Large intestine (tissue), 3 donors: Measurements from ENCODE around the gene MEMO1. TPM values are rescaled to one million over a fixed set of nuclear protein-coding genes. Genes with fewer than 3 reads are reported as not detected.
"Not testable (repeated sequence)": the region's sequence is repeated elsewhere in the genome, so short reads cannot be mapped to it uniquely, and the experiment has no call there.

Experiments
- DNase-seq, 2 donors: peaks; one replicate each; pipeline versions ENCODE4 v3.0.0 to v3.0.0-alpha.2; 2013
- H3K27ac ChIP-seq: one replicate; pipeline ENCODE4 v1.5.1; 2013; ENCODE audit warnings: low read length
- H3K27me3 ChIP-seq: 2 replicates; pipeline ENCODE4 v1.6.1; 2013; ENCODE audit warnings: low read length; ENCODE audit not compliant: control insufficient read depth, insufficient read depth
- H3K36me3 ChIP-seq: 2 replicates; pipeline ENCODE4 v1.6.1; 2013; ENCODE audit warnings: low read length; ENCODE audit not compliant: control insufficient read depth, insufficient read depth
- H3K4me1 ChIP-seq: one replicate; pipeline ENCODE4 v1.6.1; 2013; ENCODE audit warnings: low read length; ENCODE audit not compliant: control insufficient read depth, insufficient read depth
- H3K4me3 ChIP-seq: one replicate; pipeline ENCODE4 v1.5.1; 2013; ENCODE audit warnings: low read length
- H3K9me3 ChIP-seq: one replicate; pipeline ENCODE4 v1.6.1; 2013; ENCODE audit warnings: mild to moderate bottlenecking, low read depth, low read length, moderate library complexity; ENCODE audit not compliant: control insufficient read depth
- WGBS: methylation state at CpG from one replicate; pipeline ENCODE4 v1.1.5; 2013; ENCODE audit warnings: low lambda C conversion rate; ENCODE audit not compliant: insufficient coverage; 5-methylcytosine and 5-hydroxymethylcytosine counted together
- polyA plus RNA-seq: library from polyadenylated mRNA; unstranded; fragments of 120-200 nt; gene quantifications from one replicate; pipeline ENCODE4 v1.2.1, GENCODE V29; 2013

The MEMO1 gene
- polyA plus RNA-seq, 1 donor = 38.3 TPM

DNA sequence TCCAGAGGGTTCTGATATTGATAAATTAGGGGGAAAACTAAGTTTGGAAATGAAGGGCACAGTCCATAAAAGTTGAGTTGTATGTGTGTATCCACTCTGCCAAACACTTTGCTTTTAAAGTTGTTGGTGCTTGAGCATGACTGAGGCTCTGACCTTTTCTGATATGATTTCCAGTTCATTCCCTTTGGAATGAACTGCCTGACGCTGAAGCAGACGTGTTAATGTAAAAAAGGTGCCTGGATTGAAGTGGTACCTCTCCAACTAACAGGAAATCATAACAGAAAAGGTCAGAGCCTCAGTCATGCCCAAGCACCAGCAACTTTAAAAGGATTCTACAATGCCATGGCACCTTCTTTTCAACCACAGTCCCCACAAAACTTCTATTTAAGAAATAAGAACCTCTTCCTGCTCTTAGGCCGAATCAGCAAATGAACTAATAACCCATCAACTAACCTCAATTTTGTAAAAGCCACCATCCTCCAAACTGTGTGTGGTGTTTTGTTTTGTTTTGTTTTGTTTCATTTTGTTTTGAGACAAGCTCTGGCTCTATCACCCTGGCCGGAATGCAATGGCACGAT, 52.6 kb downstream of the MEMO1 start:
- DNase-seq = no peak
- H3K9me3 ChIP-seq = no peaks in the 10 kb centered on the region
- peaks cover 4% of the 10 kb centered on the region for H3K36me3 ChIP-seq
- no peaks in the 10 kb centered on the region for H3K27me3 ChIP-seq
- no peaks in the 10 kb centered on the region for H3K4me1 ChIP-seq
- WGBS = 100% methylated on average over 1 of the region's 5 CpGs
- no peak overlapping the region for H3K27ac ChIP-seq
- no peak overlapping the region for H3K4me3 ChIP-seq

DNA sequence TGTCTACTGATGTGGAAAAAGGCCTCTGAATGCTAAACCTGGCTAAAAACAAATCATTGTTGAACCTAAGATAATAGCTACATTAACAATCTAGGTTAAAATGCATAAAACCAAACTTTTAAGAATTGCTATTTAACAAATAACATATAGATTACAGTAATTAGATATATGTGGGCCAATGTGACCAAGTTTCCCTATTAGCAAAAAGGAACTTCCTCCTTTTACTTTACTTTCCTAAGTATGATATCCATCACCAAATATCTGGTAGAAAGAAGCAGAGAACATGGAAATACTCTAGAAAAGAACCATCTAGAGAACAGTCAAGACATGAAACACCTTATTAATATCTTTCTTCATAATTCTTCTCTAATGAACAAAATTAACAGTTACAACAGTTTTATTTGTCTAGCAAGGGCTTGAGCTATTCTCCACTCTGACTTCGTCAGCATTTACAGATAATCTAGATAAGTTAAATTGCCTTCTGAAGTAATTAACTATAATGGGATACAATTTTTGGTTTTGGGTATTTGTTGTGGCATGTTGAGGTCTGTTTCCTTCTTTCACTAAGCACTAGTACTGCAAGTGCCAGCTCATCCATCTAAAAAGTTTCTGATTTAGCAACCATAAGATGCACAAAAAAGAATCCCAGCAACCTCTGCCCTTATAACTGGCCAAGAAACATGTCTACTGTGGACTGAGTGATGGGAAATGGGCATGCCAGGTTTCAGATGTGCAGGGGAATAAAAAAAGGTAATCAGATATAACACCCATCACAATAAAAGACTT, 53.3 kb downstream of the MEMO1 start:
- Histone ChIP-seq H3K9me3 (no peaks in the 10 kb centered on the region), H3K4me1 (no peaks in the 10 kb centered on the region), H3K27me3 (no peaks in the 10 kb centered on the region), H3K36me3 (peaks cover 4% of the 10 kb centered on the region), H3K27ac (no peak overlapping the region), H3K4me3 (no peak overlapping the region)
- DNase-seq = no peak
- WGBS = no CpG with 5 or more reads among the region's 1 CpG

DNA sequence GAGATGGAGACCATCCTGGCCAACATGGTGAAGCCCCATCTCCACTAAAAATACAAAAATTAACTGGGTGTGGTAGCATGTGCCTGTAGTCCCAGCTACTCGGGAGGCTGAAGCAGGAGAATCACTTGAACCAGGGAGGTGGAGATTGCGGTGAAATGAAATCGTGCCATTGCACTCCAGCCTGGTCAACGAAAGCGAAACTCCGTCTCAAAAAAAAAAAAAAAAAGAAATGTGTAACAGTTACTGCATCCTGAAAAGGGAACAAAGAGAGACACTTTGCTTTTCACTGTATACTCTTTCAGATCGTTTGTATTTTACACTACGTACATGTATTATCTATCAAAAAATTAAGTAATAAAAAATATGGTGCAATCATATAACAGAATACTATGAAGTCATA, 53.9 kb downstream of the MEMO1 start:
- not testable (repeated sequence) for H3K27me3 ChIP-seq, H3K36me3 ChIP-seq, H3K9me3 ChIP-seq, H3K4me1 ChIP-seq, H3K4me3 ChIP-seq, DNase-seq, H3K27ac ChIP-seq
- WGBS = 95% methylated on average over 2 of the region's 8 CpGs

DNA sequence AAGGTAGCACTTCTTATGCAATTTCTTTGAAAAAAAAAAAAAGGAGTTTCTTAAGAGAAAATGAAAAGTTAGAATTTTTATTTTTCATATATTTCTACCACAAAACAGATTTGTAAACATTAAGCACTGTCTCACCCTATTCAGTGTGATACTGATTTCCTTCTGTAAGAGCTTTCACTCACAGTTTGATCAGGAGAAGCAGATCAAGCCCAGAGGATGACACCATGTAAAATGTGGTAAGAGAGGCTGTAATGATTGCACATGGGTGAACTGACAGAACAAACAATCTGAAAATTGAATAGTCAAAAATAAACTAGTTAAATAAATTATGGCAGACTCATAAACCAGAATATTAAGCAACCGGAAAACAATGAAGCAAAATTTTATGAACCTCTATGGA, 54.5 kb downstream of the MEMO1 start:
- no peak for DNase-seq
- Histone ChIP-seq H3K4me3 (no peak overlapping the region), H3K27ac (no peak overlapping the region), H3K4me1 (no peaks in the 10 kb centered on the region), H3K36me3 (peaks cover 4% of the 10 kb centered on the region), H3K9me3 (no peaks in the 10 kb centered on the region), H3K27me3 (no peaks in the 10 kb centered on the region)
- whole genome bisulfite sequencing = no CpG with 5 or more reads among the region's 1 CpG

DNA sequence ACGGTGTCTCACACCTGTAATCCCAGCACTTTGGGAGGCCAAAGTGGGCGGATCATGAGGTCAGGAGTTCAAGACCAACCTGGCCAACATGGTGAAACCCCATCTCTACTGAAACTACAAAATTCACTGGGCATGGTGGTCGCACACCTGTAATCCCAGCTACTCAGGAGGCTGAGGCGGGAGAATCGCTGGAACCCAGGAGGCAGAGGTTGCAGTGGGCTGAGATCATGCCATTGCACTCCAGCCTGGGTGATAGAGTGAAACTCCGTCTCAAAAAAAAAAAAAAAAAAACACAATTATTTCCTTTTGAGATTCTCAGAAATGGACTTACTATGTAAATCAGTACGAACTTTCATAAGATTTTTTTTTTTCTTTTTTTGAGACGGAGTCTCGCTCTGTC, 57.7 kb downstream of the MEMO1 start:
- 83% methylated on average over 1 of the region's 9 CpGs for WGBS
- DNase-seq, H3K27ac ChIP-seq, H3K4me1 ChIP-seq, H3K9me3 ChIP-seq, H3K4me3 ChIP-seq, H3K36me3 ChIP-seq, H3K27me3 ChIP-seq: not testable (repeated sequence)

DNA sequence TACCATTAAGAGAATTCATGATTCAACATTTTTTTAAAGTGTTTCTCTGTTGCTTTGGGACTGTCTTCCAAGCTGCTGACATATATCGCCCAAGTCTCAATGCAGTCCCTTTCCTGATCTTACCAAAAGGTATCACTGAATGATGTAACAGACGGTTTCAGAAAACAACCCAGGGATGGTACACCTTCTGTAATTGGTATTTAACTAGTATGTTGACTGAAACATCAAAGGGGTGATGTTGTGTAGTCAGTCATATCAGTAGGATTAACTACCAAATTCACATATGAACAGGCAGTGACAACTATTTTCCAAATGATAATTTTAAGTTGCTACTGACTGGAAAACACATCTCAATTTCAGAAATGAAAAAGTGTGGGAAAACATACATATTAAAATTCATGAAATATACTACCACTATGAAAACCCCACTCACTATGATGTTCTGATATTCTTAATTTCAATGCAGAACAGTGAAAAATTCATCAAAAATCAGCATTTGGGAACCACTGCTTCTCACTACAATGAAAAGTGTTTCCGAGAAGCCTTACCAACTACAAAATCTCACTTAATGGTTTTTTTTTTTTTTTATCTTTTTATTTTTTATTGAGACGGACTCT, 59.8 kb downstream of the MEMO1 start:
- H3K27ac ChIP-seq = no peak overlapping the region
- H3K36me3 ChIP-seq = no peaks in the 10 kb centered on the region
- DNase-seq = no peak
- no peak overlapping the region for H3K4me3 ChIP-seq
- no peaks in the 10 kb centered on the region for H3K4me1 ChIP-seq
- 100% methylated on average over 1 of the region's 4 CpGs for WGBS
- H3K9me3 ChIP-seq = no peaks in the 10 kb centered on the region
- no peaks in the 10 kb centered on the region for H3K27me3 ChIP-seq

DNA sequence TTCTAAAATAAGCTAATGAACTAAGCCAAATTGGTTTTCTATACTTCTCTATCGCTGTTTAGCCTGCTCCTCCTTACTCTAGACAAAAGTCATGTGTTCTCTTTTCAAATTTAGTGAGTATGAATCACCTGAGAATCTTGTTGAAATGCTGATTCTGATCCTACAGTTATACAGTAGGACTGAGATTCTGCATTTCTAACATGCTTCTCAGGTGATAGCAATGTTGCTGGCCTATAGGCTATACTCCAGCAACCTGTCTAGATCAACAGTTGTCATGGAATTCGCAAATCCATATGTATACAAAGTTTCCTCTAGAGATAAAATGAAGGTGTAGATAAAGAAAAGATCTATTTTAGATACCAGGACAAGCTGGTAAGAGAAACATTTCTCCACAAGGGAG, 62.9 kb downstream of the MEMO1 start:
- H3K4me1 ChIP-seq = no peaks in the 10 kb centered on the region
- H3K4me3 ChIP-seq = no peak overlapping the region
- no peaks in the 10 kb centered on the region for H3K27me3 ChIP-seq
- no peak for DNase-seq
- WGBS = no CpG with 5 or more reads among the region's 2 CpGs
- peaks cover 4% of the 10 kb centered on the region for H3K36me3 ChIP-seq
- no peak overlapping the region for H3K27ac ChIP-seq
- no peaks in the 10 kb centered on the region for H3K9me3 ChIP-seq

DNA sequence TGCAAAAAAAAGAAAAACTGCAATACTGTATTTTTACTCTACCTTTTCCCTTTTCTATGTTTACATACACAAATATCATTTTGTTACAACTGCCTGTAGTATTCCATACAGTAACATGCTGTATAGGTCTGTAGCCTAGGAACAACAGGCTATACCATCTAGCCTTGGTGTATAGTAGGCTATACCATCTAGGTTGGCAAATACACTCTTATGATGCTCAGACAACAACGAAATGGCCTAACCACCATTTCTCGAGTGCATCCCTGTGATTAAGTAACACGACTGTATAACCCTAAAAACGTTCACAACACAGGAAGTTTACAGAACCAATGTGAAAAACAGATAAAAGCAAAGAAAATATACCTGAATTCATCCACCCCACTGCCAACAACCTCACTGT, 64.0 kb downstream of the MEMO1 start:
- peaks cover 11% of the 10 kb centered on the region for H3K36me3 ChIP-seq
- no peak overlapping the region for H3K27ac ChIP-seq
- H3K4me3 ChIP-seq = no peak overlapping the region
- DNase-seq = no peak
- no peaks in the 10 kb centered on the region for H3K27me3 ChIP-seq
- WGBS = 100% methylated on average over 1 of the region's 4 CpGs
- H3K9me3 ChIP-seq = no peaks in the 10 kb centered on the region
- no peaks in the 10 kb centered on the region for H3K4me1 ChIP-seq

DNA sequence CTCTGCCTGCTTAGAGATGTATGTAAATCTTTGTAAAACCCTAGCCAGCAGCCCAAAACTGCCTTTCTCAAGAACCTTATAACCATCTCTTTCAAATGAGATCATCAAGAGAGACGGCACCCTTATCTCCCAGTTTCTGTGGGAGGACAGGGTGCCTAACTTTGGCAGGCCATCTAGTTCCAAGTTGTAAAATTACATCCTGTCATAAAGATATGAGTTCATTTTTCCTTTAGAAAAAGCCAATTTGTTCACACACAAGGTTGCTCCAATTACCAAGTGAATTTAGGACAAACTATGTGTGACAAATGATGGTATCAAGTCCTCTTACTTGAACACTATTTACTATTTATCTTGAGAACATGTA, 65.3 kb downstream of the MEMO1 start:
- Histone ChIP-seq H3K9me3 (no peaks in the 10 kb centered on the region), H3K4me1 (no peaks in the 10 kb centered on the region), H3K36me3 (peaks cover 13% of the 10 kb centered on the region), H3K27me3 (no peaks in the 10 kb centered on the region), H3K4me3 (no peak overlapping the region), H3K27ac (no peak overlapping the region)
- WGBS = no CpG with 5 or more reads among the region's 1 CpG
- DNase-seq = no peak

DNA sequence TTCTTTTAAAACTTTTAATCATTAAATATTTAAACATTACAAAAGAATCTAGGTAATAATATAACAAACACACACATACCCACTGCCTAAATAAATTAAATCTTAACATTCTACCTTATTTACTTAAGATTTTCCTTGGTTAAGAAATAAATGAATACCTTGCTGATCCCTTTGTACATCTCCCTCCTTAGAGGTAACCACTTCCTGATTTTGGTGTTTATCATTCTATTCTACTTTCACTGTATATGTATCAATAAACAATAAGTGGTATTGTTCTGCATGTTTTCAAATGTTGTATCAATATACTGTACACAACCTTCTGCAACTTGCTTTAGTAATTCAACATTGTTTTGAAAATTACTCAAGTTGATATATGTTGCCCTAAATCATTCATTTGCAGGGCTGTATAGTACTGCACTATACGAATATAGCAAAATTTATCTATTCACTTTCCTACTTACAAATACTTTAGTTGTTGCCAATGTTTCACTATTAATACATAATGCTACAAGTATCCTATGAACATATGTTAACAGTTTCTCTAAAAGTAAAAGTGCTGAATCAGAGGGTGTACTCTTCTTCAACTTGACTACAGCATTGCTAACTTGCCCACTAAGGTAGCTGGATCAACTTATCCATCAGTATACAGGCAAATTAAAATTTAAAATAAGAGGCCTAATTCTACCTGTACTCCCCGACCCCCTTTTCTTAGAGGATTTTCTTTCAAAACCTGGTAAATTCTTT, 65.8 kb downstream of the MEMO1 start:
- no peak overlapping the region for H3K27ac ChIP-seq

More for the DNA sequence above, 65.8 kb downstream of the MEMO1 start:
- 92% methylated on average over 2 of the region's 2 CpGs for WGBS
- Histone ChIP-seq H3K27me3 (no peaks in the 10 kb centered on the region), H3K4me1 (no peaks in the 10 kb centered on the region), H3K9me3 (no peaks in the 10 kb centered on the region), H3K4me3 (no peak overlapping the region), H3K36me3 (peaks cover 15% of the 10 kb centered on the region)
- DNase-seq = no peak
